DOHH2 (cell line): ENCODE results near the gene THG1L.

Source experiments
- EZH2phosphoT487 ChIP-seq: fragments of 200-600 bp; sonication (generic); IDR thresholded peaks from 2 replicates; pipeline ENCODE4 v1.6.1; 2017; ENCODE audit warnings: borderline replicate concordance, mild to moderate bottlenecking, antibody characterized with exemption, low read length, moderate library complexity, mixed read lengths
- TF ChIP-seq, protein P1 (sequence below): fragments of 200-600 bp; sonication (generic); IDR thresholded peaks from one replicate; pipeline ENCODE4 v1.5.1; 2014; ENCODE audit warnings: antibody characterized with exemption, mild to moderate bottlenecking, low read depth, low read length; ENCODE audit not compliant: poor library complexity, severe bottlenecking

DNA sequence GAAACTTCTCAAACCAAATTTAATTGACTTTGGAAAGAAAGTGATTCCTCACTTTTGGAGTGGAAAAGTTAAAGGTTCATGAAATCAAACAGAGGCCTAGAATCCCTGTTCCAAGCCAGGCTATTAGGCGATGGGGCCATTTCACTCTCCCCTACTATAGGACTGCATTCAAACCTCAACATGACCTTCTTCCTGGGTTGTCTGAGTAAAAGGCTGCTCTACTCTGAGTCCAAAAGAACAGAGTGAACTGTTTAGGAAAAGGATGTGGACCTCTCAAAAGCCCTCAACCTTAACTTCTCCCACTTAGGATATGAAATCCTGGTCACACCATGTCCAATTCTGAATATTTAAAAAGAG lies 44.0 kb upstream of the THG1L start:
- TF ChIP-seq, protein P1, sequence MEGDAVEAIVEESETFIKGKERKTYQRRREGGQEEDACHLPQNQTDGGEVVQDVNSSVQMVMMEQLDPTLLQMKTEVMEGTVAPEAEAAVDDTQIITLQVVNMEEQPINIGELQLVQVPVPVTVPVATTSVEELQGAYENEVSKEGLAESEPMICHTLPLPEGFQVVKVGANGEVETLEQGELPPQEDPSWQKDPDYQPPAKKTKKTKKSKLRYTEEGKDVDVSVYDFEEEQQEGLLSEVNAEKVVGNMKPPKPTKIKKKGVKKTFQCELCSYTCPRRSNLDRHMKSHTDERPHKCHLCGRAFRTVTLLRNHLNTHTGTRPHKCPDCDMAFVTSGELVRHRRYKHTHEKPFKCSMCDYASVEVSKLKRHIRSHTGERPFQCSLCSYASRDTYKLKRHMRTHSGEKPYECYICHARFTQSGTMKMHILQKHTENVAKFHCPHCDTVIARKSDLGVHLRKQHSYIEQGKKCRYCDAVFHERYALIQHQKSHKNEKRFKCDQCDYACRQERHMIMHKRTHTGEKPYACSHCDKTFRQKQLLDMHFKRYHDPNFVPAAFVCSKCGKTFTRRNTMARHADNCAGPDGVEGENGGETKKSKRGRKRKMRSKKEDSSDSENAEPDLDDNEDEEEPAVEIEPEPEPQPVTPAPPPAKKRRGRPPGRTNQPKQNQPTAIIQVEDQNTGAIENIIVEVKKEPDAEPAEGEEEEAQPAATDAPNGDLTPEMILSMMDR, result no peak
- TF ChIP-seq EZH2phosphoT487, result no peak
